GM04504 (cell line): ENCODE measurements around the gene LSP1.

Experiments used
- DNase-seq: peaks from one replicate; pipeline ENCODE4 v3.0.0-alpha.2; 2012; ENCODE audit warnings: low read depth

LSP1 gene

DNA sequence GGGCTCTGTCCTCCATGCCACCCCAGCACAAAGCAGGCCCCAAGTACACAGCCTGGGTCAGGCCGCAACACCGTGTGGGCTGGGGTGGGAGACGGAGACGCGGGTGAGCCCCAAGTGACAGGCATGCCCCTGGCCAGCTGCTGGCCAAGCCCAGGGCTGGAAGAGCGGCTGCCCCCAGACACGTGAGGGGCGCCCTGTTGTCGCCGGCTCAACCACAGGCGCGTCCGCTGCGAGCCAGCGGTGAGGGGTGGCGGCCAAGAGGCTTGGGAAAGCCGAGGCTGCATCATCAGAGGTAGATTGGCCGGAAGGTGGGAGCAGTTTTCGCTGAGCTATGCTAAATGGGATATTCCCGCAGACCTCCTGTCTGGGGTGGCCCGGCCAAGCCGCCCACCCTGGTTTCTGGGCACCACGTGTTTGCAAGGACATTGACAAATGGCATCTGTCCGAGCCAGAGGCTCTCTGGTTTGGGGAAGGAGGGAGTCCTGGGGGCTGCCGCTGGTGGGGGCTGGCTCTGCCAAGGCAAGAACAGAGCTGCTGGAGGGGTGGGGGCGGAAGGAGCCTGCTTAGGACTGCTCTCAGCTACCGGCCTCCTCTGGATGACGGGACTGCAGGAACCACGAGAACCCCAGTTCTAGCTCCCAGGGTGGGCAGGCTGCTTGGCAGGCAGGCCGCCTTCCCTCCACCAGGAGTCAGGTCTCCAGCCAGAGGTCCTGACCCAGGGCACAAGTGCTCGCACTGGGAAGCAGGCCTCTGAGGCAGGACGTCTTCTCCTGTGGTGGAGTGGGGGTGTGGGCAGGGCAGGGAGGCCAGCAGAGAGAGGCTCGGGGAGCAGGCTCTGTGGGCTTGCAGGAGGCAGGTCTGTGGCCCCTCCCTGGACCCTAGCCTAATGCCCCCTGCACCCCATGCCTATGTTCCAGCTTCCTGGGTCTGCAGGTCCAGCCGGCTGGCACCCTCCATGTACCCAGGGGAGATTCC, 38.3 kb downstream of the LSP1 start:
- DNase-seq, result no peak

DNA sequence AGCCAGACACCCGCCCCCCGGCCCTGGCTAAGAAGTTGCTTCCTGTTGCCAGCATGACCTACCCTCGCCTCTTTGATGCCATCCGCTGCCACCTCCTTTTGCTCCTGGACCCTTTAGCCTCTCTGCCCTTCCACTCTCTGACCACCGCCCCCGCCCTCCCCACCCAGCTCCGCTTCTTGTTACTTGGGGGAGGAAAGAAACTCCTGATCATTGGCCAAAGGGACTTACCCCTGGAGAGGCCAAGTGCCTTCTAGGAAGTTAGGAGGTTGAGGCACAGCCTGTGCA, 38.9 kb downstream of the LSP1 start, which contains the start of gene PRR33:
PRR33 (minus strand) TSS at position 65 of the 285 bp plus-strand sequence. CDS start 1,311 bp downstream, outside the sequence.
- no peak for DNase-seq

DNA sequence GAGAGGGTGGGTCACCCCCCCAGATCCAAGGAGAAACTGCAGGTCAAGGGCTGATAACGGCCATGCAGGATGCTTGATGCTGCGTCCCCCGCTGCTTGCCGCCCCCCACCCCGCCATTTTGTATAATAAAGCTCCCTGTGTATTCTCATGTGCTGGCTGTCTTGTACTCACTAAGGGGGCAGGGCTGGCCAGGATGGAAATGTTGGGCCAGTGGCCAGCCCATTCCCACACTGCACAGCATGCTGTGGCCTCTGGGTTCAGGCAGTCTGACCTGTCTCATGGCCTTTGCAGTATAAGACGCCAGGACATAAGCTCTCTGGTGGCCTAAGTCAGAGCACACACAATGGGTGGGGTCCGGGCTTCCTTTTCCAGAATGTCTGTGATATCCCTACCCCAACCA, 39.2 kb downstream of the LSP1 start:
- DNase-seq, result no peak

DNA sequence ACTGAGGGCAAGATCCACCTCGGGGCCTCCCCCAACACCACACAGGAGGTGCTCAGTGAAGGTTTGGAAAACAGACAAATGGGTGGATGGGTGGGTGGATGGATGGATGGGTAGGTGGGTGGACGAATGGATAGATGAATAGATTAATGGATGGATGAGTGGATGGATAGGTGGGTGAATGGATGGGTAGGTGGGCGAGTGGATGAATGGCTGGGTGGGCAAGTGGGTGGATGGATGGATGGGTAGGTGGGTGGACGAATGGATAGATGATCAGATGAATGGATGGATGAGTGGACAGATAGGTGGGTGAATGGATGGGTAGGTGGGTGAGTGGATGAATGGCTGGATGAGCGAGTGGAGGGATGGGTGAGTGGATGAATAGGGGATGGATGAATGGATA, 39.7 kb downstream of the LSP1 start:
- no peak for DNase-seq

DNA sequence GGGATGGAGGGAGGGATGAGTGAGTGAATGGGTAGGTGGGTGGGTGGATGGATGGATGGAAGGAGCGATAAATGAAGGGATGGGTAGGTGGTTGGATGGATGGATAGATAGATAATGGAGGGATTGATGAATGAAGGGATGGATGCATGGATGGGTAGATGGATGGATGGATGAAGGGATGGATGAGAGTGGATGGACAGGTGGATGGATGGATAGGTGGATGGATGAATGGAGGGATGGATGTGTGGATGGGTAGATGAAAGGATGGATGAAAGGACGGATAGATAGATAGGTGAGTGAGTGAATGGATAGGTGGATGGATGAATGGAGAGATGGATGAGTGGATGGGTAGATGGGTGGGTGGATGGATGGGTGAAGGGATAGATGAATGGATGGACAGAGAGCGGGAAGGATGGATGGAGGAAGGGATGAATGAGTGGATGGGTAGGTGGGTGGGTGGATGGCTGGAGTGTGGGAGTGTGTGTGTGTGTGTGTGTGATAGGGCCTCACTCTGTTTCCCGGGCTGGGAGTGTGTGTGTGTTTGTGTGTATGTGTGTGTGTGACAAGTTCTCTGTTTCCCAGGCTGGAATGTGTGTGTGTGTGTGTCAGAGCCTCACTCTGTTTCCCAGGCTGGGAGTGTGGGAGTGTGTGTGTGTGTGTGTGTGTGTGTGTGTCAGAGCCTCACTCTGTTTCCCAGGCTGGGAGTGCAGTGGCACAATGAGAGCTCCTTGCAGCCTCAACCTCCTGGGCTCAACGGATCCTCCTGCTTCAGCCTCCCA, 40.9 kb downstream of the LSP1 start:
- no peak for DNase-seq

DNA sequence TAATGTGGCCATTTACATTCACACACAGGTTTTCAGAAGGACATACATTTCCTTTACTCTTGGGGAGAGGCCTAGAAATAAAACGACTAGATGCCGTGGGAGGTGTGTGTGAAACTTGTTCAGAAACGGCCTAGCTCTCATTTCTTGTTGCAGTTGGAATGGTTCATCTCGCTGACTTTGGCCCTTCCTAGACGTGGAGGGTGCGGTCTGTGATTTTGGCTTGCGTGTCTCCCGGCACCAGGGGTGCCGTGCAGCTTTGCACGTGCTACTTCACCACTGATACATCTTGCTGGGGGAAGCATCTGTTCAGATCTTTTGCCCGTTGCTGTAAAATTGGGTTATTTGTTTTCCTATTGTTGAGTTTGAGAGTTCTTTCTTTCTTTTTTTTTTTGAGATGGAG, 41.9 kb downstream of the LSP1 start:
- no peak for DNase-seq

DNA sequence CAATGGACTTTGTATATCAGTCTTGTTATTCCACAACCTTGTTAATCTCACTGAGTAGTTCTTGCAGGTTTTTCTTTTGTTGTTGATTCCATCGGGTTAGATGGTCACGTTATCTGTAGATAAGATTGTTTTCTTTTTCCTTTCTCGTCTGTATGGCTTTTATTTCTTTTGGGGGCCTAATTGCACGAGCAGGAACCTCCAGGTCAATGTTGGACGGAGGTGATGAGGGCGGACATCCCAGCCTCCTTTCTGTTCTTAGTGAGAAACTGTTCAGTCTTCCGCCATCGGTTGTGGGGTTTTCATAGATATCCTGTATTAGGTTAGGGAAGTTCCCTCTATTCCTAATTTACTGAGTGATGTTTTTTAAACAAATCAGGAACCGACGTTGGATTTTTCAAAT, 43.6 kb downstream of the LSP1 start:
- no peak for DNase-seq

DNA sequence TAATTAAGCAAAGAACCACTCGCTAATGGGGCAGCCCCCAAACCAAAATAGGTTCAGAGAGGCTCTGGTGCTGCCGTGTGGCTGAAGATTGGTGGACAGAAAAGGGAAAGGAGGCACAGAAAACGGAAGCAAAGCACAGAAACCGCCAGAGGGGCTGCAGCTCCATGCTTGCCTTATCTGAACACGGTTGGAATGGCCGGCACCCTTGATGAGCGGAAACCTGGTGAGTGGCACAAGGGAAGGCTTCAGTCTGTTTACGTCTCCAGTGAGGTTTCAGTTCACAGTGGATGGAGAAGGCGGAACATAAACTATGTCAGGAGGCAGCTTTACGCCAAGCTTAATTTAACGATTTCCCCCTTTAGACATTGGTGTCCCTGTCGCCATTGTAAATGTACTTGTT, 44.0 kb downstream of the LSP1 start:
- no peak for DNase-seq

DNA sequence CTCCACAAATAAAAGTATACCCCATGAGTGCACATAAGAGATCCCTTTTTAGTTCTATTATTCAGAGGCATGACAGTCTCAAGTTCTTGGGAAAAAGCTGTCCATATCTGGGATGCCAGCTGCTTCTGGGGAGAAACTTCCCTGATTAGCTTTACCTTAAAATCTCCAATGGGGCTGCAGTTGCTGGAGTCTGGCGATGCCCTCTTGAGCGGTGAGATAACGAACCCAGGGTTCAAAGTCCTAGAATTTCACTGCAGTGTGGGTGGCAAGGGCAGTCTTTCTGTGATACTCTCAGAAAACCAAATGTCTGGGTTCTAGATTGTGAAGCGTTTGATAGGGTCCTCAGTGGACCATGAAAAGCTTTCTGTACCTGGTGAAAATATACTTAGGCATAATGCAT, 46.2 kb downstream of the LSP1 start:
- no peak for DNase-seq

DNA sequence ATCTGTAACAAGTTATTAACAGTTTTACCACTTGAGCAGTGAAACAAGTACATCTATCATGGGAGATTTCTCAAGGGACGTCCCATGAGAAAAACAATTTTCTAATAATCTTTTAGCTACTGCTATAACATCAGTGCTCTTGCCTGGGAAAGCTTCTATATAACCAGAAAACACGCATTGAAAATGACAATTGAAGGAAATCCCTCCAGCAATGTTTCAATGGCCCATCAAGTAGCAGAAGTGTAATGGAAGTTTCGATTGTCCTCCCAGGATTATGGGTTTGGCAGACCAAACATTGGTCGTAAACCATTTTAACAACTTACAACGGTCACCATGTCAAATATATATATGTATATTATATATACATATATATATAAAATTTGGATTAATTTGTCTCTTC, 46.8 kb downstream of the LSP1 start:
- DNase-seq, result no peak

DNA sequence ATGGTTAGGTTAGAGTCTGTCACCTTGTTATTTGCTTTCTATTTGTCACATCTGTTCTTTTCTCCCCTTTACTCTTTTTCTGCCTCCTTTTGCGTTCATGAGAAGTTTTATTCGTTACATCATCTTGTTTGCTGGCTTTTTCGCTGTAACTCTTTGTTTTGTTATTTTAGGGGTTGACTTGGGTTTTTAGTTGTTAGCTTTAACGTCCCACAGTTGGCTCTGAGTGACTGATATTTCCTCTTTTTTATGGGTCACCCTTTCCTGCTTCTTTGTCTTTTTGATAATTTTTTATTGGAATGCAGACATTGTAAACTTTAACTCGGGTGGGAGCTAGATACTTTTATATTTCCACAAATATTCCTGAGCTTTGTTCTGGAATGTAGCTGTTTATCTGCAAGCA, 53.3 kb downstream of the LSP1 start:
- no peak for DNase-seq

DNA sequence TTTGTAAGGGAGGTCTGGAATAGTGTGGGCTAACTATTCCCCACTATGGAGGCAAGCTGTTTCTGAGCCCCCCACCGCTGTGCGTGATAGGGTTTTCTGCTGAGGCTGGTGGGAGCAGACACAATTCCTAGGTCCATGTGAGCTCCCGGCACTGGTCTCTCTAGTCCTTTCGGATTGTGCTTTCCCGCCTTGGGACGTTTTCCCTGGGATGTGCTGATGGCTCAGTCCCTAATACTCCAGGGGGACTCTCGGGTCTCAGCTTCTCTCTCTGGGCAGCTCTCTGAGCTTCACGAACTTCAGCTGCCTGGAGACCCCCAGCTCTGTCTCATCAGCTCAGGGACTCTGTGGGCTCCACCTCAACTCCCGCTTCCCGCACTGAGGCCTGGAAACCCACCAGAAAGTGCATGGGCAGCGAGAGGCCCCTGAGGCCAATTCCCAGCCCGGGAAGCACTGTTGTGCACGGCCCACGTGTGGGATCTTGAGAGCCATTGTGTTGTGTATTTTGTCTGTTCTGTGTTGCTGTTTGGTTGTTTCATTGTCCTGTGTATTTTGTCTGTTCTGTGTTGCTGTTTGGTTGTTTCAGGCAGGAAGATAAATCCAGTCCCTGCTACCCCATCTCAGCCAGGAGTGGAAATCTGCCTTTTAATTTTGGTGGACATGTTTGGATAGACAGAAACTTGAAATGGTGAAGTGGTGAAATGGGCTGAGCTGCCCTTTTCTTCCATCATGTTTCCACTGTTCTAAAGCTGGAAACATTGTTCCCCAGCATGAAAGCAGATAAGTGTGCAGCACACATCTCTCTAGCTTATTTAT, 53.9 kb downstream of the LSP1 start:
- DNase-seq, result no peak

DNA sequence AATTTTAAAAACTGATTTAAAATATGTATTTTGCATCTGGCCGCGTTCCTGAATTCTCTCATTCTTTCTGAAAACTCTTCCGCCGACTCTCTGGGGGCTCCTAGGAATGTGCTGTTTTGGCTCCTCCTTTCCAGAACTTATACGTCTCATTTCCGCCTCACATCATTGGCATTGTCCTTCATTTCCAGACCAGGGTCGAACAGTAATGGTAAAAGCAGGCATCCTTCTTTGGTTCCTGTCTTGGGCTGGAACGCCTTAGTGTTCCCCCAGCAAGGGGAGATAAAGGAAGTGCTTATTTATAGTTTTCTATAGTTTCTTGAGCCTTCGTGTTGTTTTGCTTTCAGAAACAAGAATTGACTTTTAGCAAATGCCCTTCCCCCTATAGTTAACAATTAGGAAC, 55.7 kb downstream of the LSP1 start:
- no peak for DNase-seq

DNA sequence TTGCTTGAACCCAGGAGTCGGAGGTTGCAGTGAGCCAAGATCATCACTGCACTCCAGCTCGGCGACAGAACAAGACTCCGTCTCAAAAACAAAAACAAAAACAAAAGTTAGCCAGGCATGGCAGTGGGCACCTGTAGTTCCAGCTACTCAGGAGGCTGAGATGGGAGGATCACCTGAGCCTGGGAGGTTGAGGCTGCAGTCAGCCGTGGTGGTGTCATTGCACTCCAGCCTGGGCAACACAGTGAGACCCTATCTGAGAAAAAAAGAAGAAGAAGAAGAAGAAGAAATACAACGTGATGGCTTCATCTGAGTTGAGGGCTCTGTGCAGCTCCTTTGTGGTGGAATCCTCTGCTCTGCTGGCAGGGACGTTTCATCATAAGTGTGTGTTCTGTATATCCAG, 56.6 kb downstream of the LSP1 start:
- DNase-seq, result no peak

DNA sequence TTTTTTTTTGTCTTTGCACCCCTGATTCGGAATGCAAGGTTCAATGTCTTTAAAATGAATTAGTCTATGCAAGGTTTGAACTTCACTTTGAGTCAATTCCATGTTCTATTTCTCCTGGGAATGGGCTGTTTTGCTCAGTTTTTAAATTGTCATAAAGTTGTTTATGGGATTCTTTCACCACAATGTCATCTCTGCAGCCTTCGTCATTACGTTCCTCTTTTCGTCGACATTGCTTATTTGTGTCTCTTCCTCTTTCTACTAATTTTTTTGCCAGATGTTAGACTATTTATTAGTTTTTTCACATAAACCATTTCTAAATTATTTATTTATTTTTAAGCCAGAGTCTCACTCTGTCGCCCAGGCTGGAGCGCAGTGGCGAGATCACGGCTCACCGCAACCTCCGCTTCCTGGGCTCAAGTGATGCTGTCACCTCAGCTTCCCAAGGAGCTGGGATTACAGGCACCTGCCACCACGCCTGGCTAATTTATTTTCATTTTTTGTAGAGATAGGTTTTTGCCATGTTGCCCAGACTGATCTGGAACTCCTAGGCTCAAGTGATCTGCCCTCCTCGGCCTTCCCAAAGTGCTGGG, 59.5 kb downstream of the LSP1 start:
- no peak for DNase-seq

DNA sequence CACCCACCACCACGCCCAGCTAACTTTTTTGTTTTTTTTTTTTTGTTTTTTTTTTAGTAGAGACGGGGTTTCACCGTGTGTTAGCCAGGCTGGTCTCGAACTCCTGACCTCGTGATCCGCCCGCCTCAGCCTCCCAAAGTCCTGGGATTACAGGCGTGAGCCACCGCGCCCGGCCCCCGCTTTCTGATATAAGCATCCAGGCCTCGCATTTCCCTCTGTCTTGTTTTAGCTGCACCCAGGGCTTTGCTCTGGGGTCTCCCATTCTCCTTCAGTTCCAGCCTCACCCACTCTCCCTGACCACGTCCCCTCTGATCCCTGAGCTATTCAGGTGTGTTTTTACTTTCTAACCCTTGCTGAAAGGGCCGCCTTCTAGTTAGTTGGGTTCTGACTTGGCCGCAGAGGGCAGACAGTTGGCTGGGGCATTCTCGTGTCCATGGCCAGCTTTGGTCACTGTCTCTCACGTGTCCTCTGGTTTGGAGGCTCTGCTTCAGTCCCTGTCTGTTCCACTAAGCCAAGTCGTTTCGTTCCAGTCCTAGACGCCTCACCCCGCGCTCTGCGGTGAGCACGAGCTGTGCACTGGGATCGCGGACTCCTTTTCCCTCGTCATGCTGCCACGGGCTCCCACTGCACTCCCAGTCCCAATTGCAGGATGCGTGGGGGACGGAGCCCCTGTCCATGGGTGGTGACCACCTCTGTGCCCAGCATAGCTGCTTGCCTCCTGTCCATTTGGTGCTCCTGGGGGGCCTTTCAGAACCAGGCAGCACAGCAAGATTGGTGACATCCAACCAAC, 60.6 kb downstream of the LSP1 start:
- no peak for DNase-seq

DNA sequence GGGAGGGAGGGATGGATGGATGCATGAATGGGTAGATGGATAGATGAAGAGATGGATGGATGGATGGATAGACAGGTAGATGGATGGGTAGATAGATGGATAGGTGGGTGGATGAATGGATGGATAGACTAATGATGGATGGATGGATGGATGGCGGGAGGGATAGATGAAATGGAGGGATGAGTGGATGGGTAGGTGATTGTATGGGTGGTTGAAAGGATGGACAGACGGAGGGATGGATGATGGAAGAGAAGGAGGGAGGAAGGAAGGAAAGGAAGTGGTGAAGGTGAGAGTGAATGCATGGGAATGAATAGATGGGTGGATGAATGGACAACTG, 62.9 kb downstream of the LSP1 start:
- no peak for DNase-seq

DNA sequence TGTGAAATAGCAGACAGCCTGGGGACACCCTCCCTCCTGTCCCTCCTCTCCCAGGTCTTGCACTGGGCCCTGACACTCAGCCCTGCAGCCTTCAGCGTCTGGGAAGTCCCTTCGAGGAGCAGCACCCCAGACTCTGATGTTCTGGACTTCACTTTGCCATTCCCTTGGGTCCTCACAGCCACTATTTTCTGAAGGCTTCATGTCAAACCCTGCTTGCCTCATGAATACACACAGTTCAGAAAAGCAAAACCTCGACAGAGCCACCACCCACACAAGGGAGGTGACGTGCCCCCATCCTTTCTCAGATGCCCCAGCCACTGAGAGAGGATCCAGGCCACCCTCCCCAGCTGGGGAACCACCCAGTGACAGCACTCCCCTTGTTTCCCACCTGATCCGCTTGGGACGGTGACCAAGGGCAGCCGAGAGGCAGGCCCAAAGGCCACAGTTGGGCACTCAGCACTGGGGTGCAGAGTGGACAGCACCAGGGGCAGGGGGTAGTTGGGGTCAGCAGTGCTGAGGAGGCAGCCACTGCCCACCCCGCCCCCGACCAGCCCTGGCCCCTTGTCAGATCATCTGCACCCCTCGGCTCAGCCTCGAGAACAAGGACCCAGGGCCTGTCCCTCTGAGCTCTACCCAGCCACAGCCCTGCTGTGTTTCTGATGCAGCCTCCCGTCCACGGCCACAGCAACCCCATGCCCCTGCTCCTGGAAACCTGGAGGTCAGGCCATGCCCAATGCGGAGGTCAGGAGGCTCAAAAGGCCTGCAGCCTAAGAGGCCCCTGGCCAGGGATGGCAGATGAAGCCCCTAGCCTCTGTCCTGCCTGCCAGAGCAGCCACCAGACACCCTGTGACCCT, 63.5 kb downstream of the LSP1 start:
- DNase-seq, result no peak

DNA sequence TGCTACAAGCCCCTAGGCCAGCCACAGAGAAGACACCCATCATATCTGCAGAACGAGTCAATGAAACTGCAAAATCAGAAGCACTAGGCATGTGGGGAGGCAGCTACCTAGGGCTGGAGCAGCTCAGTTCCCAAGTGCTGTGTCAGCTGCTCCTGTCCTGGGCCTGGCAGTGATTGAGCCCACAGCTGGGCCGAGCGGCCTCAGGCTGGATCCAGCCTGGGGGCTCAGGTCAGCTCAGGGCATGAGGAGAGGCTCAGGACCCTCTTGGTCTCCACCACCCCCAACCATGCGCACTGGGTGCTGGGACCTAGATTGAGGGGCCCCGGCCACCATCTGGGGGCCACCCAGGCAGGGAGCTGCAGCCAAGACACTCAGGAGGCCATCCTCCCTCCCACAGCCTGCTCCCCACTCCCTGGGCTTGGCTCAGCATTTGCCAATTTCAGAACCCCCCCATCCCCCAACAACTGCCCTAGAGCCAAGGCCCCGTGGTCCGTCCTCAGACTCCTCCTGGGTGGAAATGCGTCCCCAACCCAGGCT, 64.2 kb downstream of the LSP1 start:
- no peak for DNase-seq
